Stimulated activated CD4-positive, alpha-beta T cell treated with anti-CD3 and anti-CD28 coated beads, Interleukin-15, amount 100 ng/mL, for 1 hour (primary cell): ENCODE data around the gene C19orf38.

Experiments used
- DNase-seq, 2 donors: peaks; one replicate each; pipeline ENCODE4 v3.0.0-alpha.2; 2020; ENCODE audit warnings: low read depth in 1 of 2, low spot score in 1 of 2

Gene C19orf38

GRCh38 chr19:10848230-10848856 lies at the start of gene C19orf38:
TSS of gene C19orf38 (plus strand) at chr19:10848415. CDS start at chr19:10848509, 94 bp downstream.
- DNase-seq, result no peak

- DNase-seq, result no peak
Measured at GRCh38 chr19:10800488-10800887, 47.7 kb upstream of the C19orf38 start.

GRCh38 chr19:10802479-10802878 lies 45.7 kb upstream of the C19orf38 start:
- DNase-seq, result no peak

- DNase-seq, result no peak
Measured at GRCh38 chr19:10803252-10803651, 45.0 kb upstream of the C19orf38 start.

GRCh38 chr19:10805065-10805757 lies 43.0 kb upstream of the C19orf38 start:
- DNase-seq, result no peak

- DNase-seq, result no peak
Measured at GRCh38 chr19:10805758-10806247, 42.4 kb upstream of the C19orf38 start.

GRCh38 chr19:10808937-10809649 lies 39.1 kb upstream of the C19orf38 start:
- no peak for DNase-seq

- DNase-seq, result no peak
Measured at GRCh38 chr19:10809651-10810285, 38.4 kb upstream of the C19orf38 start.

GRCh38 chr19:10811391-10812111 lies 36.7 kb upstream of the C19orf38 start:
- no peak for DNase-seq

GRCh38 chr19:10812196-10812595 lies 36.0 kb upstream of the C19orf38 start:
- DNase-seq, result no peak

GRCh38 chr19:10812902-10813404 lies 35.3 kb upstream of the C19orf38 start:
- no peak for DNase-seq

- DNase-seq, result no peak
Measured at GRCh38 chr19:10815007-10815536, 33.1 kb upstream of the C19orf38 start.

- no peak for DNase-seq
Measured at GRCh38 chr19:10815969-10816644, 32.1 kb upstream of the C19orf38 start.

GRCh38 chr19:10816691-10817090 lies 31.5 kb upstream of the C19orf38 start:
- DNase-seq, result no peak

- no peak for DNase-seq
Measured at GRCh38 chr19:10817291-10818038, 30.8 kb upstream of the C19orf38 start.

GRCh38 chr19:10818301-10819123 lies 29.7 kb upstream of the C19orf38 start:
- no peak for DNase-seq

GRCh38 chr19:10819124-10820060 lies 28.8 kb upstream of the C19orf38 start:
- no peak for DNase-seq
